ENCODE results near the gene CNTN4.

- no peak for TF ChIP-seq CTCF (IDR thresholded peaks at IDR 0.05)
- no peak for TF ChIP-seq ZNF121 (CRISPR knock-in tag; IDR thresholded peaks at IDR 0.05)
- no peak for TF ChIP-seq PRDM15 (CRISPR knock-in tag; IDR thresholded peaks at IDR 0.05)
- TF ChIP-seq CBFB (CRISPR knock-in tag; IDR thresholded peaks at IDR 0.05; ENCODE audit: low read depth): no peak
- no peak for TF ChIP-seq NFYB (CRISPR knock-in tag; conservative IDR thresholded peaks at IDR 0.05; ENCODE audit: low read depth)
- no peak for TF ChIP-seq ZNF263 (CRISPR knock-in tag; IDR thresholded peaks at IDR 0.05; ENCODE audit: low read depth)
- TF ChIP-seq, protein P1, sequence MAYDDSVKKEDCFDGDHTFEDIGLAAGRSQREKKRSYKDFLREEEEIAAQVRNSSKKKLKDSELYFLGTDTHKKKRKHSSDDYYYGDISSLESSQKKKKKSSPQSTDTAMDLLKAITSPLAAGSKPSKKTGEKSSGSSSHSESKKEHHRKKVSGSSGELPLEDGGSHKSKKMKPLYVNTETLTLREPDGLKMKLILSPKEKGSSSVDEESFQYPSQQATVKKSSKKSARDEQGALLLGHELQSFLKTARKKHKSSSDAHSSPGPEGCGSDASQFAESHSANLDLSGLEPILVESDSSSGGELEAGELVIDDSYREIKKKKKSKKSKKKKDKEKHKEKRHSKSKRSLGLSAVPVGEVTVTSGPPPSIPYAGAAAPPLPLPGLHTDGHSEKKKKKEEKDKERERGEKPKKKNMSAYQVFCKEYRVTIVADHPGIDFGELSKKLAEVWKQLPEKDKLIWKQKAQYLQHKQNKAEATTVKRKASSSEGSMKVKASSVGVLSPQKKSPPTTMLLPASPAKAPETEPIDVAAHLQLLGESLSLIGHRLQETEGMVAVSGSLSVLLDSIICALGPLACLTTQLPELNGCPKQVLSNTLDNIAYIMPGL (CRISPR knock-in tag; IDR thresholded peaks at IDR 0.05): no peak
- no peak for TF ChIP-seq TP53 (CRISPR knock-in tag; IDR thresholded peaks at IDR 0.05)
- TF ChIP-seq NR1H2 (CRISPR knock-in tag; IDR thresholded peaks at IDR 0.05): no peak
- no peak for TF ChIP-seq CREB1 (CRISPR knock-in tag; IDR thresholded peaks at IDR 0.05)
- TF ChIP-seq NR2C2 (CRISPR knock-in tag; IDR thresholded peaks at IDR 0.05): no peak
Observed at GRCh38 chr3:2635511-2635910, 536.8 kb downstream of the CNTN4 start.
